CD4-positive, alpha-beta T cell (primary cell): ENCODE measurements around the gene BORCS5. TPM values are rescaled to one million over a fixed set of nuclear protein-coding genes. Genes with fewer than 3 reads are reported as not detected.

Experiments used
- ATAC-seq: fragments of 200-7000 bp; cut with Tn5 transposase; one replicate; pipeline ENCODE4 v1.10.0; 2022; ENCODE audit warnings: mild to moderate bottlenecking; ENCODE audit not compliant: poor library complexity
- CTCF ChIA-PET: fragments of 350-600 bp; sonication (Branson Sonifier 250); formaldehyde crosslinking; loops from one replicate; lab custom pipeline; 2021; ENCODE audit warnings: antibody characterized with exemption, inconsistent platforms; lab: Charles Lee
- POLR2A ChIA-PET: fragments of 350-600 bp; sonication (Branson Sonifier 250); formaldehyde crosslinking; loops from one replicate; lab custom pipeline; 2021; ENCODE audit warnings: antibody characterized with exemption, inconsistent platforms; lab: Charles Lee
- DNase-seq, 14 experiments: peaks; one replicate each; pipeline ENCODE4 v3.0.0-alpha.2; 2013 to 2020; ENCODE audit warnings: mixed read lengths in 2 of 14
- H3K27ac ChIP-seq, 2 donors: one replicate each; pipeline versions ENCODE4 v1.5.1 to v1.7.0; 2013; ENCODE audit warnings: low read length in 2 of 2, low read depth in 1 of 2, mild to moderate bottlenecking in 1 of 2
- H3K27me3 ChIP-seq, 2 experiments: 1 replicate in 1 of 2; 2 replicates in 1 of 2; pipeline versions ENCODE4 v1.6.1 to v1.7.0; 2013; ENCODE audit warnings: low read length in 2 of 2, control low read depth in 1 of 2, mild to moderate bottlenecking in 1 of 2, moderate library complexity in 1 of 2; ENCODE audit not compliant: insufficient read depth in 2 of 2, control insufficient read depth in 1 of 2
- H3K36me3 ChIP-seq: one replicate; pipeline ENCODE4 v1.6.1; 2013; ENCODE audit warnings: low read length, control low read depth; ENCODE audit not compliant: insufficient read depth
- H3K4me1 ChIP-seq: one replicate; pipeline ENCODE4 v1.6.1; 2013; ENCODE audit warnings: low read length, control low read depth; ENCODE audit not compliant: insufficient read depth
- H3K4me3 ChIP-seq: one replicate; pipeline ENCODE4 v1.5.1; 2013; ENCODE audit warnings: mild to moderate bottlenecking, low read length, moderate library complexity
- H3K9me3 ChIP-seq, 2 experiments: 1 replicate in 1 of 2; 2 replicates in 1 of 2; pipeline versions ENCODE4 v1.6.1 to v1.7.0; 2013; ENCODE audit warnings: low read length in 2 of 2, mild to moderate bottlenecking in 2 of 2, control low read depth in 1 of 2, moderate library complexity in 1 of 2; ENCODE audit not compliant: control insufficient read depth in 1 of 2, insufficient read depth in 1 of 2
- H3K27ac Mint-ChIP-seq: one replicate; pipeline ENCODE4 v1.8.0; 2020; ENCODE audit warnings: mixed read lengths
- H3K27me3 Mint-ChIP-seq: one replicate; pipeline ENCODE4 v1.8.0; 2021; ENCODE audit warnings: mixed read lengths
- H3K36me3 Mint-ChIP-seq: one replicate; pipeline ENCODE4 v1.8.0; 2021; ENCODE audit warnings: low read depth, mixed read lengths
- H3K4me1 Mint-ChIP-seq: one replicate; pipeline ENCODE4 v1.8.0; 2021; ENCODE audit warnings: low read depth, mixed read lengths
- H3K4me3 Mint-ChIP-seq: one replicate; pipeline ENCODE4 v1.8.0; 2020; ENCODE audit warnings: mild to moderate bottlenecking, mixed read lengths
- H3K9me3 Mint-ChIP-seq: one replicate; pipeline ENCODE4 v1.8.0; 2020; ENCODE audit warnings: mixed read lengths
- intact Hi-C, 2 experiments: fragments of 100-400 bp; cut with DNase I in 1 of 2; cut with micrococcal nuclease in 1 of 2; formaldehyde crosslinking; loops; one replicate each; pipeline versions ENCODE4 v1.15.1 to v1.9.0; 2023 to 2025; cut with DNase I, micrococcal nuclease
- total RNA-seq, 174 experiments: library from RNA in 2 of 174; stranded (reverse) in 2 of 174; gene quantifications; one replicate each; pipeline ENCODE4 v1.2.3 and lab custom pipeline; 2021 to 2026
- TF ChIP-seq, protein P1 (sequence below): fragments of 200-600 bp; IDR thresholded peaks from one replicate; pipeline ENCODE4 v1.8.0; 2022; ENCODE audit warnings: antibody characterized with exemption, mild to moderate bottlenecking

BORCS5 gene
- total RNA-seq, 2 experiments from 2014 or later: 36.4 to 39.3 TPM

DNA sequence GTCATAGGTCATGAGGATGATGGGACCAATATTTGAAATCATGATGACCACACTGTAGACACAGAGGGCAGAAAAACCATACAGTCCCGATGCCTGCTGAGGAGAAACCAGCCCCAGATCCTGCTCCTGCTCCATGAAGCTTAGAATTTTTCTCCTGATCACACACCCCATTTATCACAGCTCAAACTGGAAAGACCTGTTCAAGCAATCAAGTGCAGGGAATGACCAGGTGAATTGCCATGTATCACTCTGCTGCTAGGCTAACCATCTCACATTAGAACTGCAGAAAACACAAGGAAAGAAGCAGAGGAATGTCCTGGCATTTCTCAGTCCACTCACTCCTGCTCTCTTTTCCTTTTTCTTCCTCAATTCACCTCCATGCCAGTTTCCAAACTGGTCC is 25.0 kb upstream of the BORCS5 start:
- no peaks in the 10 kb centered on the region for H3K36me3 ChIP-seq
- no peak for DNase-seq
- H3K4me3 ChIP-seq: no peak overlapping the region
- Mint-ChIP-seq H3K4me3 (no peak overlapping the region), H3K27me3 (no peaks in the 10 kb centered on the region), H3K9me3 (no peaks in the 10 kb centered on the region), H3K36me3 (no peaks in the 10 kb centered on the region), H3K27ac (no peak overlapping the region), H3K4me1 (peaks cover 29% of the 10 kb centered on the region)
- H3K27me3 ChIP-seq: no peaks in the 10 kb centered on the region
- H3K4me1 ChIP-seq: peaks cover 13% of the 10 kb centered on the region
- no peak overlapping the region for H3K27ac ChIP-seq
- TF ChIP-seq, protein P1, sequence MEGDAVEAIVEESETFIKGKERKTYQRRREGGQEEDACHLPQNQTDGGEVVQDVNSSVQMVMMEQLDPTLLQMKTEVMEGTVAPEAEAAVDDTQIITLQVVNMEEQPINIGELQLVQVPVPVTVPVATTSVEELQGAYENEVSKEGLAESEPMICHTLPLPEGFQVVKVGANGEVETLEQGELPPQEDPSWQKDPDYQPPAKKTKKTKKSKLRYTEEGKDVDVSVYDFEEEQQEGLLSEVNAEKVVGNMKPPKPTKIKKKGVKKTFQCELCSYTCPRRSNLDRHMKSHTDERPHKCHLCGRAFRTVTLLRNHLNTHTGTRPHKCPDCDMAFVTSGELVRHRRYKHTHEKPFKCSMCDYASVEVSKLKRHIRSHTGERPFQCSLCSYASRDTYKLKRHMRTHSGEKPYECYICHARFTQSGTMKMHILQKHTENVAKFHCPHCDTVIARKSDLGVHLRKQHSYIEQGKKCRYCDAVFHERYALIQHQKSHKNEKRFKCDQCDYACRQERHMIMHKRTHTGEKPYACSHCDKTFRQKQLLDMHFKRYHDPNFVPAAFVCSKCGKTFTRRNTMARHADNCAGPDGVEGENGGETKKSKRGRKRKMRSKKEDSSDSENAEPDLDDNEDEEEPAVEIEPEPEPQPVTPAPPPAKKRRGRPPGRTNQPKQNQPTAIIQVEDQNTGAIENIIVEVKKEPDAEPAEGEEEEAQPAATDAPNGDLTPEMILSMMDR: no peak
- ChIA-PET POLR2A (interaction anchor here (2.5 kb wide), 1 partner anchor 25 kb away, joined by 7 read pairs; the partner anchor contains the start of gene BORCS5), CTCF (no interaction called here)
- no peaks in the 10 kb centered on the region for H3K9me3 ChIP-seq
- no peak for ATAC-seq
- intact Hi-C loops: no loop called here

DNA sequence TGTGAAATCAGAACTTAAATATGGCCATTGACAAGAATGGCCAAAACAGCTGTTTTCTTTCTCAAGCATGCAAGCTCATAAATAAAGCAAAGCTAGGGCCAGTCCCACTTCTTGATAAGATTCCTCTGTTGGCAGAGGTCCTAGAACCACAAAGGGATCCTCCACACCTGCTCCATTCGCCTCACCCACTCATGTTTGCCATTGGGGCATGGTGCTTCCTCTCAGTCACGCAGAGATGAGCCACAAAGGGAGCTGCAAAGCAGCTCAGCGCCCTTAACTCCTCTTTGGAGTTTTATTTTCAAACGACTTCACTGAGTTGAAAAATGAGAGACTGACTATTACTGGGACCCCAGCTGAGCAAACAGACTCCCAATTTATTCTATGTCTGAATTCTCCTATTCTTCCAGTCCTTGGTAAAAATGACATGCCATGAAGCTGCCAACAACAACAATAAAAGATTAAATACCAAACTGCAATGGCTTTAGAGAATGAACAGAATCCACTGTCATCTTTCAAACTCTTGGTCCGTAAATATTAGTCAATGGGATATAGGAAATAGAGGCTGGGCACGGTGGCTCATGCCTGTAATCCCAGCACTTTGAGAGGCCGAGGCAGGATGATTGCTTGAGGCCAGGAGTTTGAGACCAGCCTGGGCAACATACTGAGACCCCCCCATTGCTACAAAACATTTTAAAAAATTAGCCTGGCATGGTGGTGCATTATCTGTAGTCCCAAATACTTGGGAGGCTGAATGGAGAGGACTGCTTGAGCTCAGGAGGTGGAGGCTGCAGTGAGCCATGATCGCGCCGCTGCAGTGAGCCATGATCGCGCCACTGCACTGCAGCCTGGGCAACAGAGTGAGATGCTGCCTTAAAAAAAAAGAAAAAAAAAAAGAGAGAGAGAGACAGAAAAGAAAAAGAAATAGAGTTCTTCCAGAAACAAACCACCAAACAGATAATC is 23.2 kb upstream of the BORCS5 start:
- no peaks in the 10 kb centered on the region for H3K36me3 Mint-ChIP-seq
- POLR2A ChIA-PET: interaction anchor here (0.8 to 2.3 kb wide), 4 partner anchors 16 to 67 kb away, joined by 3 to 12 read pairs (median 4); partner anchors contain the start of genes BORCS5, LRP6 and MANSC1
- Histone ChIP-seq H3K27me3 (no peaks in the 10 kb centered on the region), H3K9me3 (no peaks in the 10 kb centered on the region), H3K4me3 (no peak overlapping the region), H3K36me3 (no peaks in the 10 kb centered on the region), H3K4me1 (peaks cover 11% of the 10 kb centered on the region), H3K27ac (no peak overlapping the region)
- peak in 1 of 14 experiments; percentile 5 for DNase-seq
- no peak overlapping the region for H3K4me3 Mint-ChIP-seq
- intact Hi-C loops: loop anchor here in 1 of 2 experiments (2.0 kb wide), 1 partner anchor 15 kb away; no protein-coding TSS in a partner anchor
- H3K4me1 Mint-ChIP-seq: peaks cover 25% of the 10 kb centered on the region
- H3K9me3 Mint-ChIP-seq: no peaks in the 10 kb centered on the region
- H3K27me3 Mint-ChIP-seq: no peaks in the 10 kb centered on the region
- ATAC-seq: no peak
- TF ChIP-seq, protein P1: no peak
- CTCF ChIA-PET: interaction anchor here (0.6 to 1.5 kb wide), 6 partner anchors 9 to 403 kb away, joined by 3 to 4 read pairs (median 3); partner anchors contain the start of gene MANSC1
- H3K27ac Mint-ChIP-seq: no peak overlapping the region

- Histone ChIP-seq H3K27ac (no peak overlapping the region), H3K4me3 (no peak overlapping the region), H3K27me3 (no peaks in the 10 kb centered on the region), H3K36me3 (no peaks in the 10 kb centered on the region), H3K9me3 (no peaks in the 10 kb centered on the region), H3K4me1 (peaks cover 15% of the 10 kb centered on the region)
- Mint-ChIP-seq H3K27me3 (no peaks in the 10 kb centered on the region), H3K9me3 (no peaks in the 10 kb centered on the region), H3K27ac (no peak overlapping the region), H3K36me3 (no peaks in the 10 kb centered on the region), H3K4me1 (peaks cover 28% of the 10 kb centered on the region), H3K4me3 (no peak overlapping the region)
- ChIA-PET CTCF (interaction anchor here (1.1 to 1.4 kb wide), 4 partner anchors 10 to 403 kb away, joined by 3 to 4 read pairs (median 3); no protein-coding TSS in a partner anchor), POLR2A (interaction anchor here (1.2 to 2.3 kb wide), 2 partner anchors 15 to 22 kb away, joined by 3 to 12 read pairs; partner anchors contain the start of genes BORCS5 and MANSC1)
- peak; percentile 71 for ATAC-seq
- intact Hi-C loops: loop anchor here in 1 of 2 experiments (2.0 kb wide), 1 partner anchor 14 kb away; no protein-coding TSS in a partner anchor
- TF ChIP-seq, protein P1: peak; percentile 96
- DNase-seq: peak; percentile 32 to 83 (median 48)
Observed at GRCh38 chr12:12334367-12335040, 22.4 kb upstream of the BORCS5 start.
